ENCODE results near the gene SCP2. TPM values are rescaled to one million over a fixed set of nuclear protein-coding genes. Genes with fewer than 3 reads are reported as not detected.

The SCP2 gene
- total RNA-seq, 2 experiments from 2014 or later: 63.9 to 75.5 TPM

- Histone ChIP-seq H4K20me1 (ENCODE audit: insufficient read depth, low read length) (no peaks in the 10 kb centered on the region), H3K4me3 (ENCODE audit: low read depth, low read length, poor library complexity, severe bottlenecking) (no peak overlapping the region), H3K9me2 (ENCODE audit: insufficient read depth, low read length) (no peaks in the 10 kb centered on the region), H2AFZ (ENCODE audit: low read length) (no peak overlapping the region), H3K36me3 (ENCODE audit: insufficient read depth, low read length) (no peaks in the 10 kb centered on the region), H3K4me1 (ENCODE audit: insufficient read depth, low read length, poor library complexity, severe bottlenecking) (no peaks in the 10 kb centered on the region), H3K79me2 (ENCODE audit: insufficient read depth, low read depth, low read length) (no peaks in the 10 kb centered on the region), H3K4me2 (ENCODE audit: low read length) (no peak overlapping the region), H3K27ac (ENCODE audit: low read depth, low read length, poor library complexity, severe bottlenecking) (no peak overlapping the region), H3K9me3 (ENCODE audit: low read length) (no peaks in the 10 kb centered on the region)
- CTCF ChIA-PET (ENCODE audit: unreplicated experiment): no interaction called here
- no TSS peak for BruUV-seq (replicated peaks)
- TF ChIP-seq EZH2phosphoT487 (IDR thresholded peaks at IDR 0.05; ENCODE audit: borderline replicate concordance, low read depth, low read length): no peak
- no peak for TF ChIP-seq CTCF (conservative IDR thresholded peaks at IDR 0.05; ENCODE audit: low read length)
- intact Hi-C loops (cut with micrococcal nuclease; ENCODE audit: unreplicated experiment): no loop called here
- DNase-seq (ENCODE audit: low spot score): no peak
- POLR2A ChIA-PET: no interaction called here
Observed at GRCh38 chr1:53065391-53065790, 138.3 kb downstream of the SCP2 start.

- H3K4me2 ChIP-seq (ENCODE audit: low read length): no peak overlapping the region
- H3K9me3 ChIP-seq (ENCODE audit: low read length): no peaks in the 10 kb centered on the region
- CTCF ChIA-PET (ENCODE audit: unreplicated experiment): no interaction called here
- H3K4me3 ChIP-seq (ENCODE audit: low read depth, low read length, poor library complexity, severe bottlenecking): no peak overlapping the region
- H3K27ac ChIP-seq (ENCODE audit: low read depth, low read length, poor library complexity, severe bottlenecking): no peak overlapping the region
- intact Hi-C loops (cut with micrococcal nuclease; ENCODE audit: unreplicated experiment): no loop called here
- H3K4me1 ChIP-seq (ENCODE audit: insufficient read depth, low read length, poor library complexity, severe bottlenecking): no peaks in the 10 kb centered on the region
- POLR2A ChIA-PET: no interaction called here
- H4K20me1 ChIP-seq (ENCODE audit: insufficient read depth, low read length): no peaks in the 10 kb centered on the region
- H3K36me3 ChIP-seq (ENCODE audit: insufficient read depth, low read length): no peaks in the 10 kb centered on the region
- BruUV-seq (replicated peaks): no TSS peak
- H3K79me2 ChIP-seq (ENCODE audit: insufficient read depth, low read depth, low read length): no peaks in the 10 kb centered on the region
- no peak for DNase-seq (ENCODE audit: low spot score)
- no peak overlapping the region for H2AFZ ChIP-seq (ENCODE audit: low read length)
- TF ChIP-seq EZH2phosphoT487 (IDR thresholded peaks at IDR 0.05; ENCODE audit: borderline replicate concordance, low read depth, low read length) (no peak), CTCF (conservative IDR thresholded peaks at IDR 0.05; ENCODE audit: low read length) (no peak)
- no peaks in the 10 kb centered on the region for H3K9me2 ChIP-seq (ENCODE audit: insufficient read depth, low read length)
Observed at GRCh38 chr1:53066488-53066887, 139.4 kb downstream of the SCP2 start.

DNA sequence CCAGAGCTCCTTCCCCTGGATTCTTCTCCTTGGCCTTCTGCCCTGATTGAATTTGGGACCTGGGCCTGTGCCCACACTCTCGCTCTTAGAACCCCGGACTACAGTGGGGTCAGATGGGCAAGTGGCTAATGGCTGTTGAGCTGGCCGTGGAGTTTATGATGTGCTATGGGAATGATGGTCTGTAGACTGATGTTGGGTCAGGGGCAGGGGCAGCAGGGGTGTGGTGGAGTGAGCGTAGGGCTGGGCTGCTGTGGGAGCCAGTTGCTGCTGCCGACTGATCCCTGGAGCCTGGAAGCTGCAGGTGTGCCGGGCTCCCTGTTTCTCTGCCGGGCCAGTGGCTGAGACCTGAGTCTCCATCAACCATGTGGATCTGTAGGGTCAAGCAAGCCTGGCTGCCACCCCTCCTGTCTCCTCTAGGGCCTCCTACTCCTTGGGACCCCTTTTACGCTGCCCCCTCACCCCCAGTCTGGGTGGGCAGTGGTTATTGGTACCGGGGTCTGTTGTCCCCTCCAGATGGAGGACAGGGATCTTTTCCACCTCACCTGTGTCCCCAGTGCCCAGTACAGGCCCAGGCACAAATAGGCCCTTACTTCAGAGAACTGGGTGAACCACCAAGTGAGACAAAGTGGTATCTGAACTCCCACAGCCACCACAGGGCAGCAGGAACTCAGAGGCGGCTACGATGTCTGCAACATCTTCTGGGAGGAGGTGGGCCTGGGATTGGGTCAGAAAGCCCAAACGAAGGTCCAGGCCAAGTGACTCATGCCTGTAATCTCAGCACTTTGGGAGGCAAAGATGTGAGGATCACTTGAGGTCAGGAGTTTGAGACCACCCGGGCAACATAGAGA is 140.0 kb downstream of the SCP2 start:
- no peaks in the 10 kb centered on the region for H3K9me3 ChIP-seq (ENCODE audit: low read length)
- no peak for DNase-seq (ENCODE audit: low spot score)
- no TSS peak for BruUV-seq (replicated peaks)
- H2AFZ ChIP-seq (ENCODE audit: low read length): no peak overlapping the region
- no peaks in the 10 kb centered on the region for H3K4me1 ChIP-seq (ENCODE audit: insufficient read depth, low read length, poor library complexity, severe bottlenecking)
- H3K9me2 ChIP-seq (ENCODE audit: insufficient read depth, low read length): no peaks in the 10 kb centered on the region
- no peaks in the 10 kb centered on the region for H4K20me1 ChIP-seq (ENCODE audit: insufficient read depth, low read length)
- intact Hi-C loops (cut with micrococcal nuclease; ENCODE audit: unreplicated experiment): no loop called here
- CTCF ChIA-PET (ENCODE audit: unreplicated experiment): interaction anchor here (0.6 kb wide), 1 partner anchor 59 kb away, joined by 3 read pairs; no protein-coding TSS in a partner anchor
- no peak overlapping the region for H3K27ac ChIP-seq (ENCODE audit: low read depth, low read length, poor library complexity, severe bottlenecking)
- POLR2A ChIA-PET: interaction anchor here (0.6 kb wide), 3 partner anchors 14 to 861 kb away, joined by 3 to 6 read pairs (median 4); no protein-coding TSS in a partner anchor
- H3K36me3 ChIP-seq (ENCODE audit: insufficient read depth, low read length): no peaks in the 10 kb centered on the region
- no peak overlapping the region for H3K4me3 ChIP-seq (ENCODE audit: low read depth, low read length, poor library complexity, severe bottlenecking)
- no peaks in the 10 kb centered on the region for H3K79me2 ChIP-seq (ENCODE audit: insufficient read depth, low read depth, low read length)
- no peak overlapping the region for H3K4me2 ChIP-seq (ENCODE audit: low read length)
- TF ChIP-seq CTCF (conservative IDR thresholded peaks at IDR 0.05; ENCODE audit: low read length): no peak
- TF ChIP-seq EZH2phosphoT487 (IDR thresholded peaks at IDR 0.05; ENCODE audit: borderline replicate concordance, low read depth, low read length): no peak

All from OCI-LY7 (cell line).